Endothelial cell of umbilical vein (primary cell): ENCODE data around the gene SPG7. TPM values are rescaled to one million over a fixed set of nuclear protein-coding genes. Genes with fewer than 3 reads are reported as not detected.

Experiments
- BruUV-seq: library from RNA; stranded (reverse); fragments of 400-500 nt; replicated peaks from 2 replicates; lab custom pipeline; 2021; lab: Mats Ljungman, UMichigan
- CTCF ChIA-PET: fragments of 300-600, 350-600 bp; sonication (Branson Sonifier 250); formaldehyde crosslinking; loops from one replicate; lab custom pipeline; 2021; ENCODE audit warnings: antibody characterized with exemption, inconsistent platforms; lab: Charles Lee
- POLR2A ChIA-PET: fragments of 300-600, 350-600 bp; sonication (Branson Sonifier 250); formaldehyde crosslinking; loops from one replicate; lab custom pipeline; 2021; ENCODE audit warnings: antibody characterized with exemption, inconsistent platforms; lab: Charles Lee
- DNase-seq: peaks from one replicate; pipeline ENCODE4 v3.0.0-alpha.2; 2011; ENCODE audit warnings: low read depth, low spot score
- FAIRE-seq: peaks from 2 replicates; lab custom pipeline; 2011; peaks lifted over from hg19 to GRCh38; lab: Jason Lieb, UNC
- H2AFZ ChIP-seq: 2 replicates; pipeline ENCODE4 v1.6.0; 2012; ENCODE audit warnings: low read depth, low read length, control low read depth, inconsistent platforms
- H3K27ac ChIP-seq: 2 replicates; pipeline ENCODE4 v1.5.1; 2011; ENCODE audit warnings: low read depth, mild to moderate bottlenecking, control low read depth, low read length, moderate library complexity; ENCODE audit not compliant: insufficient read depth
- H3K27me3 ChIP-seq, 2 experiments: 2 replicates each; pipeline versions ENCODE4 v1.6.0 to v1.6.1; 2011; ENCODE audit warnings: low read length in 2 of 2, mixed read lengths in 1 of 2; ENCODE audit not compliant: control insufficient read depth in 2 of 2, insufficient read depth in 2 of 2
- H3K36me3 ChIP-seq, 2 experiments: 2 replicates in 1 of 2; 3 replicates in 1 of 2; pipeline ENCODE4 v1.5.1; 2011; ENCODE audit warnings: low read length in 2 of 2, mild to moderate bottlenecking in 1 of 2, moderate library complexity in 1 of 2; ENCODE audit not compliant: control insufficient read depth in 2 of 2, insufficient read depth in 2 of 2; ENCODE audit errors: extremely low read depth in 1 of 2
- H3K4me1 ChIP-seq: 3 replicates; pipeline ENCODE4 v1.5.1; 2011; ENCODE audit warnings: mild to moderate bottlenecking, low read length; ENCODE audit not compliant: control insufficient read depth, insufficient read depth; ENCODE audit errors: extremely low read depth
- H3K4me2 ChIP-seq: 2 replicates; pipeline ENCODE4 v1.6.1; 2011; ENCODE audit warnings: low read length, control low read depth, mixed read lengths; ENCODE audit not compliant: insufficient read depth
- H3K4me3 ChIP-seq, 3 experiments: fragments of 200-600 bp in 1 of 3; sonication (generic), shearing (Covaris generic) in 1 of 3; replicated peaks in 1 of 3; 2 replicates each; pipeline ENCODE4 v1.5.1; 2011 to 2016; ENCODE audit warnings: control low read depth in 3 of 3, low read length in 3 of 3, mild to moderate bottlenecking in 2 of 3, inconsistent platforms in 1 of 3, low read depth in 1 of 3, moderate library complexity in 1 of 3; ENCODE audit not compliant: insufficient read depth in 1 of 3
- H3K79me2 ChIP-seq: 2 replicates; pipeline ENCODE4 v1.6.0; 2012; ENCODE audit warnings: low read length, inconsistent platforms; ENCODE audit not compliant: control insufficient read depth, insufficient read depth
- H3K9ac ChIP-seq: replicated peaks from 2 replicates; pipeline ENCODE3; 2011; ENCODE audit warnings: low read length, control low read depth; ENCODE audit not compliant: insufficient read depth; ENCODE audit errors: extremely low read depth
- H3K9me1 ChIP-seq: replicated peaks from 3 replicates; pipeline ENCODE4 v1.6.0; 2011; ENCODE audit warnings: mild to moderate bottlenecking, low read length; ENCODE audit not compliant: control insufficient read depth, insufficient read depth; ENCODE audit errors: extremely low read depth
- H3K9me3 ChIP-seq: replicated peaks from 2 replicates; pipeline ENCODE4 v1.5.1; 2012; ENCODE audit warnings: low read length, inconsistent platforms; ENCODE audit not compliant: control insufficient read depth, insufficient read depth
- H4K20me1 ChIP-seq: replicated peaks from 2 replicates; pipeline ENCODE3; 2011; ENCODE audit warnings: mild to moderate bottlenecking, low read length; ENCODE audit not compliant: control insufficient read depth, insufficient read depth; ENCODE audit errors: extremely low read depth
- CTCF ChIP-seq, 2 donors: IDR thresholded peaks; 1 replicate in 1 of 2; 2 replicates in 1 of 2; pipeline ENCODE4 v1.5.1; 2011; ENCODE audit warnings: low read length in 2 of 2, mild to moderate bottlenecking in 2 of 2, moderate library complexity in 2 of 2, control low read depth in 1 of 2, inconsistent platforms in 1 of 2, low read depth in 1 of 2; ENCODE audit not compliant: insufficient read depth in 1 of 2; ENCODE audit errors: extremely low read depth in 1 of 2
- EZH2 ChIP-seq: IDR thresholded peaks from 2 replicates; pipeline ENCODE4 v1.6.1; 2012; ENCODE audit warnings: borderline replicate concordance, low read depth, mild to moderate bottlenecking, moderate library complexity, low read length, inconsistent platforms; ENCODE audit not compliant: severe bottlenecking
- FOS ChIP-seq: IDR thresholded peaks from 2 replicates; pipeline ENCODE4 v1.6.1; 2011; ENCODE audit warnings: mild to moderate bottlenecking, low read length, moderate library complexity, borderline replicate concordance; ENCODE audit not compliant: insufficient read depth
- GATA2 ChIP-seq: IDR thresholded peaks from 2 replicates; pipeline ENCODE4 v1.7.0; 2011; ENCODE audit warnings: low read depth, mild to moderate bottlenecking, moderate library complexity, mixed read lengths, low read length; ENCODE audit not compliant: insufficient read length, insufficient read depth
- JUN ChIP-seq: IDR thresholded peaks from 2 replicates; pipeline ENCODE4 v1.6.1; 2011; ENCODE audit warnings: borderline replicate concordance, low read depth; ENCODE audit not compliant: insufficient read length, insufficient read depth
- MAX ChIP-seq: IDR thresholded peaks from 2 replicates; pipeline ENCODE4 v1.6.1; 2011; ENCODE audit not compliant: insufficient read depth, insufficient read length
- MYC ChIP-seq: IDR thresholded peaks from one replicate; pipeline ENCODE4 v1.6.1; 2011; ENCODE audit warnings: mild to moderate bottlenecking, low read depth, low read length
- POLR2A ChIP-seq: IDR thresholded peaks from 2 replicates; pipeline ENCODE4 v1.6.1; 2012; ENCODE audit warnings: low read depth, mild to moderate bottlenecking, control low read depth, low read length
- POLR2AphosphoS5 ChIP-seq: IDR thresholded peaks from 2 replicates; pipeline ENCODE4 v1.6.1; 2012; ENCODE audit warnings: low read depth, mild to moderate bottlenecking, control low read depth, low read length, moderate library complexity; ENCODE audit not compliant: insufficient read depth
- dilution Hi-C: fragments of 300-500 bp; cut with MboI; formaldehyde crosslinking; loops from one replicate; pipeline ENCODE4 v1.15.0; 2019; ENCODE audit warnings: low sequenced_read_pairs; ENCODE audit not compliant: extremely low pct_ligation_motif_present
- intact Hi-C: fragments of 100-400 bp; cut with micrococcal nuclease; formaldehyde crosslinking; loops from one replicate; pipeline ENCODE4 v1.10.0; 2022
- polyA plus RNA-seq, 4 experiments: library from polyadenylated mRNA; depleted of rRNA in 3 of 4; stranded (reverse) in 3 of 4; unstranded in 1 of 4; fragments of >200 nt; gene quantifications; 2 replicates each; pipeline versions ENCODE4 v1.2.1 to v1.2.3, GENCODE V29; 2011 to 2012; ENCODE audit warnings: missing spikeins in 1 of 4
- total RNA-seq: library from RNA; stranded (reverse); gene quantifications from 2 replicates; pipeline ENCODE4 v1.2.3, GENCODE V29; 2021

SPG7 gene
- total and polyA plus RNA-seq, 2 donors (not counting 3 experiments of a cell fraction or from before 2014, with no cell fraction given), result 90.2 to 146 TPM

GRCh38 chr16:89598199-89598598 is 90.0 kb downstream of the SPG7 start:
- dilution Hi-C loops, result no loop called here
- intact Hi-C loops, result no loop called here
- Histone ChIP-seq H3K27me3 (no peaks in the 10 kb centered on the region), H3K4me3 (no peak overlapping the region), H3K4me2 (no peak overlapping the region), H3K9me1 (no peaks in the 10 kb centered on the region), H4K20me1 (no peaks in the 10 kb centered on the region), H3K36me3 (no peaks in the 10 kb centered on the region), H3K27ac (no peak overlapping the region), H3K79me2 (no peaks in the 10 kb centered on the region), H3K9me3 (no peaks in the 10 kb centered on the region), H2AFZ (no peak overlapping the region), H3K9ac (no peak overlapping the region), H3K4me1 (peaks cover 11% of the 10 kb centered on the region)
- FAIRE-seq, result no peak
- no TSS peak for BruUV-seq
- no peak for DNase-seq
- TF ChIP-seq MAX, result no peak
- no peak for TF ChIP-seq POLR2AphosphoS5
- no peak for TF ChIP-seq CTCF (IDR thresholded peaks at IDR 0.05; ENCODE audit: extremely low read depth in 1 of 2, insufficient read depth in 1 of 2, low read depth in 1 of 2, low read length in 2 of 2)
- TF ChIP-seq POLR2A, result no peak
- no peak for TF ChIP-seq GATA2
- no peak for TF ChIP-seq JUN
- no peak for TF ChIP-seq MYC
- TF ChIP-seq FOS, result no peak
- TF ChIP-seq EZH2, result no peak
- ChIA-PET CTCF (interaction anchor here (1.5 kb wide), 1 partner anchor 17 kb away, joined by 6 read pairs; no protein-coding TSS in a partner anchor), POLR2A (no interaction called here)
